C4-2B (cell line): Measurements from ENCODE around the gene CDH23.

Experiments used
- CTCF ChIP-seq: fragments of 450-650 bp; conservative IDR thresholded peaks from 2 replicates; pipeline ENCODE4 v1.5.1; 2017; ENCODE audit warnings: mild to moderate bottlenecking
- ZFX ChIP-seq: fragments of 450-650 bp; IDR thresholded peaks from 2 replicates; pipeline ENCODE4 v1.6.1; 2017

GRCh38 chr10:71816421-71816851, 419.7 kb downstream of the CDH23 start:
- TF ChIP-seq CTCF (no peak), ZFX (no peak)
